Measurements from ENCODE around the gene CCDC9. TPM values are rescaled to one million over a fixed set of nuclear protein-coding genes. Genes with fewer than 3 reads are reported as not detected.

Gene CCDC9
- total and polyA plus RNA-seq, 2 of the 8 experiments (the other 6 are each of a cell fraction or from before 2014, with no cell fraction given), result 3.7 to 29.8 TPM

DNA sequence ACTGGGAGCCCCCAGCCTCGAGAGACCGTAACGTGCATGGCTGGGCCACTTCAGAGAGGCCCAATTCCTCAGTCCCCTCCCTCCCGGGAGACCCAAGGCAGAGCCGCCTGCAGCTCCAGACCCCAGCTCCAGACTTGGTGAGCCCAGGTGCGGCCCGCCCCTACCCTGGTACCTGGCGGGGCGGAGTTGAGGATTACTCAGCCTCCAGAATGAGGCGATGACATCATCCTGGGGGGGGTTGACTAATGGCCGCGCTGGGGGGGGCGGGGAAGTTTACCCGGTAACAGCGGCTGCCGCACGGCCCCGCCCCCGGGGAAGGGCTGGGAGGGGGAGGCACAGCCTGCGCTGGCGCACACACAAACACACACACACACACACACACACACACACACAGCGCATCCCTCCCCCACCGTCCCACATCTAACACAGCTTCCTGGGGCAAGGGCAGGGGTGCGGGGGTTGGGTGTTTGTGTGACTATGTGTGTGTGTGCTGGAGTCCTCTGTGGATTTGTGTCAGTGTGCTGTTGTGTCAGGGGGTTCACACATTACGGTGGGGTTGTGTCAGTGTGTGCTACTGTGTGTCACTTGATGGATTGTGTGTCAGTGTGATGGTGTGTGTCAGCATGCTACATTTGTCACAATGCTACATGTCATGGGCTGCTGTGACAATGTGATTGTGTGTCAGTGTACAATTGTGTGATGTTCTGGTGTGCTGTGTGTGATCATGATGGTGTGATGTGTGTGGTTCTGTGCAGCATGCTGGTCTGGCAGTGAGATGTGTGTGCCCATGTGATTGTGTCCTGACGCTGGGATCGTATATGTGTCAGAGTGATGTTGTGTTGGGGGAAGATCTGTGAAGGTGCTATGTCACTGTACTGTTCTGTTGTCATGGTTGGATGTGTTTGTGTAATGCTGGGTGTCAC is 15.1 kb upstream of the CCDC9 start:
- Histone ChIP-seq H3K36me3 (ENCODE audit: control insufficient read depth in 2 of 4, insufficient read depth in 4 of 4, low read length in 3 of 4) (no peaks in the 10 kb centered on the region), H3K27ac (ENCODE audit: low read depth, low read length) (no peak overlapping the region), H3K4me2 (ENCODE audit: insufficient read depth in 1 of 2, low read depth in 2 of 2, low read length in 2 of 2) (peak overlapping the region; percentile 64 to 91), H3K9ac (replicated peaks in 1 of 4; ENCODE audit: extremely low read depth in 1 of 4, low read depth in 3 of 4, low read length in 3 of 4) (peak overlapping the region in 2 of 4 experiments; percentile 13 to 16; a peak in 3 of 7 replicates), H2BK120ac (replicated peaks; ENCODE audit: low read depth, low read length) (peak overlapping the region; percentile 100), H2BK12ac (ENCODE audit: low read depth, low read length) (peak overlapping the region; percentile 100), H3K23ac (ENCODE audit: insufficient read length) (peak overlapping the region; percentile 53), H2BK5ac (ENCODE audit: low read depth, low read length) (peak overlapping the region; percentile 76; the same call in 1 of the 2 replicates), H3K23me2 (ENCODE audit: low read depth, low read length) (peaks cover 21% of the 10 kb centered on the region), H4K8ac (ENCODE audit: extremely low read depth, insufficient read depth, low read length) (peak overlapping the region; percentile 54; the same call in 1 of the 2 replicates), H3K4ac (replicated peaks; ENCODE audit: insufficient read length, low read depth, low read length) (peak overlapping the region; percentile 76), H3K18ac (ENCODE audit: extremely low read depth, low read length) (peak overlapping the region; percentile 94), H4K91ac (replicated peaks; ENCODE audit: insufficient read length, low read length) (peak overlapping the region; percentile 99), H2BK20ac (ENCODE audit: low read length) (peak overlapping the region; percentile 91), H2AFZ (ENCODE audit: low read length) (no peak overlapping the region), H3K56ac (replicated peaks; ENCODE audit: insufficient read length, low read depth, low read length) (peak overlapping the region; percentile 40), H3K9me3 (ENCODE audit: insufficient read depth in 2 of 2, low read depth in 1 of 2, low read length in 1 of 2) (peaks cover 0 to 5% of the 10 kb centered on the region in 2 experiments; a peak in 2 of 4 replicates), H3K4me3 (ENCODE audit: extremely low read depth in 1 of 4, insufficient read depth in 2 of 4, low read depth in 3 of 4, low read length in 4 of 4) (peak overlapping the region in 1 of 4 experiments; percentile 31; a peak in 2 of 8 replicates), H3K14ac (ENCODE audit: insufficient read length) (peak overlapping the region; percentile 32), H4K5ac (ENCODE audit: insufficient read length, low read depth, low read length) (peak overlapping the region; percentile 67), H2AK5ac (ENCODE audit: low read depth, low read length) (peak overlapping the region; percentile 100), H3K4me1 (replicated peaks in 1 of 4; ENCODE audit: control insufficient read depth in 3 of 4, insufficient read depth in 4 of 4, low read length in 3 of 4) (peaks cover 8 to 25% (median 20%) of the 10 kb centered on the region in 4 experiments), H2BK15ac (ENCODE audit: low read length) (peak overlapping the region; percentile 100), H4K20me1 (replicated peaks in 1 of 2; ENCODE audit: control insufficient read depth in 1 of 2, insufficient read depth in 2 of 2, low read length in 2 of 2) (peaks cover 4 to 18% of the 10 kb centered on the region in 2 experiments), H3K79me1 (ENCODE audit: low read depth, low read length) (peaks cover 3% of the 10 kb centered on the region; the same call in 1 of the 2 replicates), H3K79me2 (ENCODE audit: control insufficient read depth in 1 of 2, insufficient read depth in 2 of 2, low read length in 2 of 2) (no peaks in the 10 kb centered on the region; a peak in 1 of 4 replicates), H3K27me3 (replicated peaks in 1 of 4; ENCODE audit: control insufficient read depth in 3 of 4, extremely low read depth in 1 of 4, insufficient read depth in 3 of 4, low read length in 3 of 4) (peaks cover 0 to 30% (median 27%) of the 10 kb centered on the region in 4 experiments; a peak in 6 of 7 replicates)
- DNase-seq (ENCODE audit: low read depth in 1 of 2, low spot score in 2 of 2) (peak; percentile 75 to 86), FAIRE-seq (no peak)
- ChIA-PET POLR2A (ENCODE audit: partially characterized antibody) (interaction anchor here (0.6 to 5.0 kb wide), 6 partner anchors 15 to 128 kb away, joined by 3 to 66 read pairs (median 4); partner anchors contain the start of genes CCDC9 and ZC3H4), CTCF (ENCODE audit: partially characterized antibody) (interaction anchor here (1.2 to 1.6 kb wide), 2 partner anchors 12 to 30 kb away, joined by 3 to 7 read pairs; no protein-coding TSS in a partner anchor)
- WGBS, 2 experiments (ENCODE audit: extremely low coverage in 1 of 2, insufficient coverage in 1 of 2, insufficient read length in 1 of 2, insufficient replicate concordance in 2 of 2, low coverage in 1 of 2, low lambda C conversion rate in 2 of 2, missing lambda C conversion rate in 1 of 2), result 22% methylated on average over 17 of the region's 27 CpGs; no CpG with 5 or more reads in 1 of the 2 experiments
- TF ChIP-seq JUN (IDR thresholded peaks at IDR 0.05; ENCODE audit: low read depth, low read length), result peak; percentile 81
- TF ChIP-seq TEAD4 (IDR thresholded peaks at IDR 0.05; ENCODE audit: low read depth, low read length), result no peak
- peak; percentile 73; the same call in 1 of the 2 replicates for TF ChIP-seq TCF12 (IDR thresholded peaks at IDR 0.05; ENCODE audit: low read depth, low read length)
- TF ChIP-seq KDM4A (IDR thresholded peaks at IDR 0.05; ENCODE audit: low read depth, low read length, severe bottlenecking), result no peak
- TF ChIP-seq, protein P1, sequence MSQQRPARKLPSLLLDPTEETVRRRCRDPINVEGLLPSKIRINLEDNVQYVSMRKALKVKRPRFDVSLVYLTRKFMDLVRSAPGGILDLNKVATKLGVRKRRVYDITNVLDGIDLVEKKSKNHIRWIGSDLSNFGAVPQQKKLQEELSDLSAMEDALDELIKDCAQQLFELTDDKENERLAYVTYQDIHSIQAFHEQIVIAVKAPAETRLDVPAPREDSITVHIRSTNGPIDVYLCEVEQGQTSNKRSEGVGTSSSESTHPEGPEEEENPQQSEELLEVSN (IDR thresholded peaks at IDR 0.05), result no peak
- TF ChIP-seq YY1 (IDR thresholded peaks at IDR 0.05; ENCODE audit: low read depth, low read length), result peak; percentile 79
- no peak for TF ChIP-seq ZNF274 (IDR thresholded peaks at IDR 0.05; ENCODE audit: borderline replicate concordance, extremely low read depth, low read length)
- TF ChIP-seq CHD2 (IDR thresholded peaks at IDR 0.05; ENCODE audit: low read length), result no peak
- no peak for TF ChIP-seq SIX5 (IDR thresholded peaks at IDR 0.05; ENCODE audit: low read depth, low read length)

Measured in H1 (cell line).